DMS 273 (cell line): ENCODE results near the gene RCAN1.
"Not testable (repeated sequence)": the region's sequence is repeated elsewhere in the genome, so short reads cannot be mapped to it uniquely, and the experiment has no call there.

ENCODE experiments used
- DNase-seq: peaks from one replicate; lab custom pipeline; 2025; ENCODE audit not compliant: unreplicated experiment; lab: John Stamatoyannopoulos, UW

Gene RCAN1

DNA sequence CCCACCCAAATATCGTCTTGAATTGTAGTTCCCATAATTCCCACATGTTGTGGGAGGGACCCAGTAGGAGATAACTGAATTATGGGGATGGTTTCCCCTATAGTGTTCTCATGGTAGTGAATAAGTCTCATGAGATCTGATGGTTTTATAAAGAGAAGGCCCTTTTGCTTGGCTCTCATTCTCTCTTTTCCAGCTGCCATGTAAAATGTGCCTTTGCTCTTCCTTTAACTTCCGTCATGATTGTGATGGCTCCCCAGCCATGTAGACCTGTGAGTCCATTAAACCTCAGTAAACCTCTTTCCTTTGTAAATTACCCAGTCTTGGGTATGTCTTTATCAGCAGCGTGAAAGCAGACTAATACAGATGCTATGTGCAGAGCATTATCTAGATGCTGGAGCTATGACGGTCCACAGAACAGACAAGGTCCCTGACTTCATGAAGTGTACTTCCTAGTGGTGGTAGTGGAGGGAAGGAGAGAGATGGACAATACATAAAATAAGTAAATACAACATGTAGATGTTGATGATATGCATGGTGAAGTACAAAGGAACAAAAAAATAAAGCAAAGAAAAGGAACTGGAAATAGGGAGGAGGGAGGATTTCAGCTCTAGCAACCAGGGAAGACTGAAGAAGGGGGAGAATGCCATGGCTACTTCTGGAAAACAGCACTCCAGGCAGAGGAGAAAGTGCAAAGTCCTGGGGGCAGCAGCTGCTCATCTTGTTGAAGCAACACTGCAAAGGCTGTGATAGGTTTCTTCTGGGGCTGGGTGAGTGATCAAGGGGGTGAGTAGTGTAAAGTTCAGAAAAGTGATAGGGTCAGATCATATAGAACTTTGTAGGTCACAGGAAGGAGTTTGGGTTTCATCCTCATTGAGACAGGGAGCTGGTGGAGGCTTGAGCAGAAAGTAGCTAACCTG is 6.8 kb upstream of the RCAN1 start:
- no peak for DNase-seq

- DNase-seq = no peak
Measured at GRCh38 chr21:34619841-34620665, 5.1 kb upstream of the RCAN1 start.

DNA sequence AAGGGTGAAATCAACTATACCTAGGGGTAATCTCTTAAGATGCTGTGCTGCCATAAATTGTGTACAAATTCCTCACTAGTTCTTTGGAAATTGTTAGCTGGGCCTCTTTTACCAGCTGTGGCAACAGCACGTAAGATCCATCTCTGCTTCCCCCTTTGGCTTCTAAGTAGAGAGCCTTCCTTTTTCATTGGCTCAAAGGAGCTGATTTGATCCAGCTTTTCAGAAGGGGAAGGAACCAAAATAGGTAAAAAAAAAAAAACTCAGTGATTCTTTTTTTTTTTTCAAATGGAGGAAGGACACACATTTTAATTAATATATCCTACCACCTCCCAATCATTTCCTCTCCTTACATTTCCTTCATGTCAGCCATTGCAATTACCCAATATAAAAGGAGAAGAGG is 4.0 kb upstream of the RCAN1 start:
- DNase-seq = no peak

- DNase-seq = no peak
Measured at GRCh38 chr21:34617753-34618339, 2.9 kb upstream of the RCAN1 start.

DNA sequence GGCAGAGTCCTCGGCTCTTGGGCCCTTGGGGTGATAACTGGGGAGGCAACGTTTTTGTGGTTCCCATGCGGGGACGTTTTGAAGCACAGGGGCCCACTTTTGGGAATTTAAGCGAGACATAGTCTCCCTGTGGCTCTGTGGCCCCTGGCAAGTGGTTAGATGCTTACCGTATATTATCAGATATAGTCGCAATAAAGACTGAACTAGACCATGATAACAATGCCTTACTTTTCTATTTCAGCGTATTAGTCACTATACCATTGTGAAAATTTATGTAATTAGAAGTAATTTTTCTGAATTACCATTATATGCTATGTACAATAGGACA is 538 bp upstream of the RCAN1 start:
- no peak for DNase-seq

DNA sequence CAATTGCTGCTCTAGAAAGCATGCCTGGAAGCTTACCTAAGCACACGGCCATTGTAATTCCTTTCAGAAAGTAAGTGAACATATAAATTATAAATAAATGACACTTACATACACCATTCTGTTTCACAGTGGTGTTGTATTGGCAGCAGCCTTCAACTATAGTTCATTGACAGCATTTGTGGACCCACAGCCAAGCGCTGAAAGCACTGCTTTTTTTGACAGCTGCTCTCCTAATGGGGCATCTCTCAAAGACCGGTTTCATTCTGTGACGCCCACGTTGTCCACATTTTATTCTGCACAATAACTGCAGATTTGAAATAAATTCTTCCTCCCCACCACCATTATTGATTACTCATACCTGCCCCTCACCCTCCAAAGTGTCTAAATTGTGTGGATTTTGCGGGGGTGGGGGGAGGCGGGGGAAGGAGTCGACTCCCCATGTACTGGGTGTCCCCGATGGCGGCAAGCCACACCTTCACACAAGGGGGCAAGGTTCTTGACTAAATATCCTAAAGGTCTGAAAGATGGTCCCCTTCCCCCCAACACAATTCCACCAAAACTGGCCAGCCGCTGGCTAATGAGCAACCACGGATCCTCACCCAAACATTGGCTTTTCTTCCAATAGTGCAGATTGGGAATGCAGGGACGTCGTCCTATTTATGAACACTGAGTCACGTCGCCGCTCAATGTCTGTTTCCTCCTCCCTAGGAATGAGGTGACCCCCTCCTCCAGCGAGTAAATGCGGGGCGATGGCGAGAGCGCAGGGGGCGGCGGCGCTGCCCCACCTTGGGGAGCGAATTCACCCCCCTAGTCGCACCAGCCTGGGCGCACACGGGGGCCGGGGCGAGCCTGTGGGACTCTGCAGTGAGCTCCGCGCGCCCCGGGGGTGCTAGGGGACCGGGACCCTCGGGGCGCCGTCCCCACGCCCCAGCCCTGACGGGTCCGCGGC is 960 bp downstream of the RCAN1 start:
- peak; percentile 27 for DNase-seq

DNA sequence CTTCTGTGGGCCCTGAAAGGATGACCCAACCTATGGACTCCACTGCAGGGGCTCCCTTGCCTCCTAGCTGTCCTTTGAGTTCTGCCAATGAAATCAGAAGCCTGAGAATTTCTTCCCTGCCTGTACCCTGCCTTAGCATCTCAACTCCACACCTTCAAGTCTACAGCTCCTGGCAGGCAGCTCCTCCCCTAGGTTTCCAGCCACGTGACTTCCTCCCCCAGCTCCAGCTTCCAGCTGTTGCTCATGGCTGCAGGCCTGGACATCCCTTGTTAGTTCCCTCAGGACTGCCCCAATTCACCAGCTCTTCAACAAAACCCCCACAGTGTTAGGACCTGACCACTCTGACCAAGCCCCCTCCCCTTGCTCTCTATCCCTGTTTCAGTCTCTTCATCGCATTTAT is 2.4 kb downstream of the RCAN1 start:
- DNase-seq = no peak

- DNase-seq = no peak
Measured at GRCh38 chr21:34612056-34612455, 2.9 kb downstream of the RCAN1 start.

- no peak for DNase-seq
Measured at GRCh38 chr21:34611528-34611927, 3.4 kb downstream of the RCAN1 start.

DNA sequence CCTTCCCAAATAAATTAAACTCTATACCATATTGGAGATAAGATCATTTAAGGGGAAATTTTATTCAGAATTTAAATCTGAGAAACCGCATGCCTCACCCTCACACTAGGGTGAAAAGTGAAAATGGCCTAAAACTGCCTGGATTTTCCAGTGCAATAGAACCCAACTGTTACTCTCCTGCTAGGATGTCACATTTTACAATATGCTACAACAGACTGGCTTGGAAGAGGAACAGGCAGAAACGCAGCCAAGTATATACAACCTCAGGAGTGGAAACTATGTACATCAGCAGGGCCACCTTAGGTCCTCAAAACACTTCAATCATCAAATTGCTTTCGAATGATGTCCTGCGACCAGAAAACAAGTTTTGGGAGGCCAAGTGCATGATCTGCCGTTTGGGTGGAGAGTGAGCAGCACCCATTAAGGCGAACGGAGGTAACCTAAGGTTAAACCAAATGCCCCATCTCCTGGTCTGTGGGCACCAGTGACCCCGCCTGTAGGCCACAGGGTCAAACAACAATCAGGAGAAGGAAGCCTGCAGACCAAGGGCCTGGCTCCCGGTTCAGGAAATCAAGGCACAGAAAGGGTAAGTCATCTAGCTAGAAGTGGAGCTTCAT is 4.9 kb downstream of the RCAN1 start:
- DNase-seq = no peak

GRCh38 chr21:34609244-34609932 is 5.5 kb downstream of the RCAN1 start:
- DNase-seq = no peak

DNA sequence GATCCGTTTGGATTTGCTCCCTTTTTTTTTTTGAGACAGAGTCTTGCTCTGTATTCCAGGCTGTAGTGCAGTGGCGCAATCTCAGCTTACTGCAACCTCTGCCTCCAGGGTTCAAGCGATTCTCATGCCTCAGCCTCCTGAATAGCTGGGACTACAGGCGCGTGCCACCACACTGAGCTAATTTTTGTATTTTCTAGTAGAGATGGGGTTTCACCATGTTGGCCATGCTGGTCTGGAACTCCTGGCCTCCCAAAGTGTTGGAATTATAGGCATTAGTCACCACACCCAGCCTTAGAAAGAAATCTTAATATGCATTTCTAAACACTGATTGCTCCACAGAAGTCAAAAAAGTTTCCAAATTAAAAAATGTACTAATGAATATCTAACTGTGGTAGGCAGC is 7.5 kb downstream of the RCAN1 start:
- DNase-seq = not testable (repeated sequence)

DNA sequence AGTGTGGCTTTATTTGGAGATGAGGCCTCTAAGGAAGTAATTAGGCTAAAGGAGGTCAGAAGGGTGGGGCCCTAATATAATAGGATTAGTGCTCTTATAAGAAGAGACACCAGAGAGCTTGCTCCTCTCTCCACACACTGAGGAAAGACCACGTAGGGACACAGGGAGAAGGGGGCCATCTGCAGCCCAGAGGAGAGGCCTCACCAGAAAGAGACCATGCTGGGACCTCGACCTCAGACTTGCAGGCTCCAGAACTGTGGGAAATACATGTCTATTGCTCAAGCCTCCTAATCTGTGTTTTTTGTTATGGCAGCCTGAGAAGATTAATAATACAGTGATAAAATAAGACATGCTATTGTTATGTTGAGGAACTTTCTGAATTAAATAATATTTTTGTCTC is 8.3 kb downstream of the RCAN1 start:
- DNase-seq = no peak

DNA sequence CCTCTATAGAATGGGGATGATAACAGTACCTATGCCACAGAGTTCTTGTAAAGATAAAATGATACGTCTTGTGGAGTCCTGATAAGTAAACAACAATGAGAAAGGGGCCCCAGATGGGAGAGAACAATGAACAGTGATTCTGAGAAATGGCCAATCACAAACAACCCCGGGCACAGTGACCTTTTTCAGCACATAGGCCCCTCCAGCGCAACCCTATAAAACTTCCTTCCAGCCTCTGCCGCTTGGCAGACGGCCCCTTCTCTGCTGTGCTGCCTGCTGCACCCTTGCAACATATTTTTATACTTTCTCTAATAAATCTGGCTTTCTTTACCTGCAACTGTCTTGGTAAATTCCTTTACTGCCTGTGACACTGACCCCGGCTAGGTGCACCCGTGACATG is 8.9 kb downstream of the RCAN1 start:
- no peak for DNase-seq

- DNase-seq = not testable (repeated sequence)
Measured at GRCh38 chr21:34604956-34605355, 10.0 kb downstream of the RCAN1 start.

DNA sequence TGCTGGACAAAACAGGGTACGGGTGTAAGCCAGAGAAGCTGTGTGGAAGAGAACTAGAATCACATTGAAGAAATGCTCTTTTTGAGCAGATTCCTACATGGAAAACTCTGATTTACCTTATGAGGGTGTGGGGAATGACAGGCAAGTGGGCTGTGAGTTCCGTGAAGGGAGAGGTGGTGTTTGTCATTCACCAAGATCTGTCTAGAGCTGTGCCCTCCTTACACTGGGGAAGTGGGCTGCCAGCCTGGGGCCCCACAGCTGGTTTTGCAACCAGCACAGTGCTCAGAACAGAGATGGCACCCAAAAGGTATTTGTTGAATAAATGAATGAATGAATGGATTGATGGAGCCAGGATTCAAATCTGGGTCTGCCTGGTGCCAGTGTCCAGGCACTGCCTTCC is 10.4 kb downstream of the RCAN1 start:
- no peak for DNase-seq

DNA sequence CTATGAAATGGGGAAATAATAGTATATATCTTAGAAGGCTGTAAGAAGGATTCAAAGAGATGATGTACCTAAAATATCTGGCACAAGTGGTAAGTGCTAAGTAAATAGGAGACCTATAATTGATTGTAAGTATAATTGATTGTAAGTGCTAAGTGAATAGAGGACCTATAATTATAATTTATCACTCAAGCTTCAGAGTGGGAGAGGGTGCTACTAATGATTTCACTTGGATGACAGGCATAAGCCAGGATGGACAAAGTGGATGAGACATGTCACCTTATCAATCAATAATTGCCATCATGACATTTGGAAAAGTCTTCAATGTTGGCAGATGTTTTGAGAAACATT is 11.2 kb downstream of the RCAN1 start:
- DNase-seq = no peak

DNA sequence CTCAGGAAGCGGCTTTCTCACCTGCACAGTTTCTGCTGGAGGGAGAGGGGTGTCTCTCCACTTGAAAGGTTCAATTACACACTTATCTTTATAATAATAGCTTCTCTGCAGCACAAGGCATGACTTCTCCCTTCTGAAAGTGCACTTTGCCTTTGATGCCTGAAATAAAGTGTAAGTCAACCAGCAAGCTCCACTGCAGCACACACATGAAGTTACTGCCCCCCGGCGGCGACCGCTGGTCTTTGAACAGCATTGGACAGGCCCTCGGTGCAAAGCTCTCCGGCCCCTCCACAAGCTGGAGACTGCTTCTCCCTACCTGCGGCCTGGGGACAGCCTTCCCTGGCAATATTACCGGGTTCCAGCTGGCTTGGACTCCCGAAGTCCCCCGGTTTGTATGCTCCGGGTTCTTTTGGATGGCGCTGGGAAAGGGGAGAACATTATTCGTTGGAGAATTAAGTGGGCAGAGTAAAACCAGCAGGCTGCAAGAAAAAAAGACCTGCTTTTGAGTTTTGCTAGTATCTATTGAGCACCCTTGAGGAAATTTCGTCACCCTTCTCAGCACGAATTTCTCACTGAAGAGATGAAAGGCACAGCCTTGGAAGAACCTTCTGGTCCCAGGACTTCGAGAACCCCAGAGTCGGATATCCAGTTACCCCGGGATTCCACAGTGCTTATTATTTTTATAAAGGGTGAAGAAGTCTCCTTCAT is 11.8 kb downstream of the RCAN1 start:
- peak; percentile 56 for DNase-seq

DNA sequence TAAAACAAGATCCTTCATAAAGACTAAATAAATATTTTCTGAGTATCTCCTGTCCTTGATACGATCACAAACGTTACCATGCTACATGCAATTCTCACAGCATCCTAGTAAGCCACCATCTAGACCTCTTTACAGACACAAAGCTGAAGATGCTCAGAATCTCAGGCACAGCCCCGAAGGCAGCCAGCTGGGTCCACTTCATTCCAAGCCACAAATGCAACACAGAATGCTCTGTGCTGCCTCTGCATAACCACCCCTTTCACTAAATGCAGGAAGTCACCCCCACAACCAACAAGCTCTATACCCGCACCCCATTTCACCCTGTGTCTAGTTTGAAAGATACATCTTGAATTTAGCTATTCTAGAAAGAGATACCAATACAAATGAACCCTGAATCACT is 12.9 kb downstream of the RCAN1 start:
- DNase-seq = no peak
